CD14-positive monocyte (primary cell): Measurements from ENCODE around the gene SLC24A4. TPM values are rescaled to one million over a fixed set of nuclear protein-coding genes. Genes with fewer than 3 reads are reported as not detected.

Source experiments
- DNase-seq, 3 donors: peaks; one replicate each; pipeline ENCODE4 v3.0.0-alpha.2; 2011 to 2022
- H2AFZ ChIP-seq: 2 replicates; pipeline ENCODE4 v1.6.0; 2012; ENCODE audit warnings: mild to moderate bottlenecking, low read depth, low read length, inconsistent platforms; ENCODE audit not compliant: insufficient read depth, poor library complexity, severe bottlenecking
- H3K27ac ChIP-seq, 2 donors: 1 replicate in 1 of 2; 2 replicates in 1 of 2; pipeline ENCODE4 v1.5.1; 2012 to 2013; ENCODE audit warnings: low read length in 2 of 2, control low read depth in 1 of 2, inconsistent platforms in 1 of 2, low read depth in 1 of 2, mild to moderate bottlenecking in 1 of 2
- H3K27me3 ChIP-seq, 2 donors: one replicate each; pipeline versions ENCODE4 v1.6.0 to v1.6.1; 2011 to 2013; ENCODE audit warnings: low read length in 2 of 2; ENCODE audit not compliant: control insufficient read depth in 2 of 2, insufficient read depth in 2 of 2
- H3K36me3 ChIP-seq, 2 donors: replicated peaks in 1 of 2; 1 replicate in 1 of 2; 2 replicates in 1 of 2; pipeline versions ENCODE4 v1.5.1 to v1.6.1; 2012 to 2013; ENCODE audit warnings: low read length in 2 of 2, control low read depth in 1 of 2, inconsistent platforms in 1 of 2, mild to moderate bottlenecking in 1 of 2; ENCODE audit not compliant: insufficient read depth in 2 of 2, control insufficient read depth in 1 of 2
- H3K4me1 ChIP-seq, 2 donors: 1 replicate in 1 of 2; 2 replicates in 1 of 2; pipeline versions ENCODE4 v1.5.1 to v1.6.1; 2012 to 2013; ENCODE audit warnings: low read length in 2 of 2, control low read depth in 1 of 2, inconsistent platforms in 1 of 2, mild to moderate bottlenecking in 1 of 2, moderate library complexity in 1 of 2; ENCODE audit not compliant: insufficient read depth in 2 of 2, control insufficient read depth in 1 of 2
- H3K4me2 ChIP-seq: replicated peaks from 2 replicates; pipeline ENCODE3; 2012; ENCODE audit warnings: low read length, moderate library complexity, mild to moderate bottlenecking; ENCODE audit not compliant: poor library complexity, severe bottlenecking; ENCODE audit errors: extremely low read depth
- H3K4me3 ChIP-seq, 3 experiments: fragments of 200-600 bp in 1 of 3; sonication (generic) in 1 of 3; replicated peaks in 1 of 3; 1 replicate in 2 of 3; 2 replicates in 1 of 3; pipeline ENCODE4 v1.5.1; 2011 to 2013; ENCODE audit warnings: low read length in 3 of 3, mild to moderate bottlenecking in 3 of 3, control low read depth in 2 of 3, low read depth in 2 of 3, inconsistent platforms in 1 of 3, moderate library complexity in 1 of 3
- H3K79me2 ChIP-seq: 2 replicates; pipeline ENCODE4 v1.6.0; 2012; ENCODE audit warnings: mild to moderate bottlenecking, control low read depth, inconsistent platforms, low read length, moderate library complexity; ENCODE audit not compliant: insufficient read depth
- H3K9ac ChIP-seq: 2 replicates; pipeline ENCODE4 v1.6.0; 2017; ENCODE audit warnings: low read length, mild to moderate bottlenecking; ENCODE audit not compliant: insufficient read depth, poor library complexity, severe bottlenecking
- H3K9me3 ChIP-seq, 2 donors: replicated peaks in 1 of 2; 1 replicate in 1 of 2; 2 replicates in 1 of 2; pipeline versions ENCODE4 v1.5.1 to v1.6.1; 2012 to 2013; ENCODE audit warnings: low read length in 2 of 2, control low read depth in 1 of 2; ENCODE audit not compliant: control insufficient read depth in 1 of 2, insufficient read depth in 1 of 2
- H4K20me1 ChIP-seq: 2 replicates; pipeline ENCODE4 v1.6.0; 2012; ENCODE audit warnings: mild to moderate bottlenecking, low read length, control low read depth, moderate library complexity; ENCODE audit not compliant: insufficient read depth
- H3K27ac Mint-ChIP-seq, 7 donors: one replicate each; pipeline ENCODE4 v1.8.0; 2020; ENCODE audit warnings: mild to moderate bottlenecking in 7 of 7, mixed read lengths in 7 of 7, moderate library complexity in 6 of 7, inconsistent platforms in 2 of 7
- H3K27me3 Mint-ChIP-seq, 3 donors: one replicate each; pipeline ENCODE4 v1.8.0; 2021 to 2022; ENCODE audit warnings: low read depth in 3 of 3, mild to moderate bottlenecking in 3 of 3, mixed read lengths in 3 of 3, moderate library complexity in 3 of 3, inconsistent platforms in 1 of 3
- H3K36me3 Mint-ChIP-seq, 2 donors: one replicate each; pipeline ENCODE4 v1.8.0; 2020; ENCODE audit warnings: mixed read lengths in 2 of 2, inconsistent platforms in 1 of 2, mild to moderate bottlenecking in 1 of 2
- H3K4me1 Mint-ChIP-seq: one replicate; pipeline ENCODE4 v1.8.0; 2020; ENCODE audit warnings: mild to moderate bottlenecking, mixed read lengths
- H3K4me3 Mint-ChIP-seq, 2 donors: one replicate each; pipeline ENCODE4 v1.8.0; 2020; ENCODE audit warnings: mild to moderate bottlenecking in 2 of 2, mixed read lengths in 2 of 2, moderate library complexity in 1 of 2
- H3K9me3 Mint-ChIP-seq, 7 donors: one replicate each; pipeline ENCODE4 v1.8.0; 2020 to 2022; ENCODE audit warnings: mixed read lengths in 7 of 7, mild to moderate bottlenecking in 6 of 7, moderate library complexity in 6 of 7, inconsistent platforms in 2 of 7
- CTCF ChIP-seq: fragments of 200-600 bp; IDR thresholded peaks from one replicate; pipeline ENCODE4 v1.8.0; 2022; ENCODE audit warnings: antibody characterized with exemption, mild to moderate bottlenecking
- WGBS: methylation state at CpG from one replicate; pipeline ENCODE4 v1.1.5; 2013; ENCODE audit warnings: missing lambda C conversion rate; ENCODE audit not compliant: insufficient coverage; 5-methylcytosine and 5-hydroxymethylcytosine counted together
- intact Hi-C, 2 donors: fragments of 100-400 bp; cut with micrococcal nuclease; formaldehyde crosslinking; loops; one replicate each; pipeline versions ENCODE4 v1.15.0 to v1.15.1; 2023
- polyA plus RNA-seq, 3 donors: library from polyadenylated mRNA; depleted of rRNA in 1 of 3; unstranded in 2 of 3; stranded (reverse) in 1 of 3; fragments of 300-500 nt in 2 of 3; fragments of >200 nt in 1 of 3; fragmentation: Illumina TruSeq in 2 of 3; gene quantifications; 1 replicate in 2 of 3; 2 replicates in 1 of 3; pipeline ENCODE4 v1.2.3, GENCODE V29; 2012 to 2021

Gene SLC24A4
- polyA plus RNA-seq, 3 donors = 20.0 to 41.9 (median 26.5) TPM

GRCh38 chr14:92542766-92543554 is 220.0 kb downstream of the SLC24A4 start:
- no peak overlapping the region for H3K27ac ChIP-seq
- peaks cover 0 to 5% (median 0%) of the 10 kb centered on the region in 7 donors for H3K9me3 Mint-ChIP-seq
- peaks cover 17 to 18% of the 10 kb centered on the region in 2 donors for H3K4me1 ChIP-seq
- H3K27me3 Mint-ChIP-seq = peaks cover 0 to 3% (median 0%) of the 10 kb centered on the region in 3 donors
- H3K4me3 ChIP-seq = no peak overlapping the region
- H4K20me1 ChIP-seq = peaks cover 96% of the 10 kb centered on the region
- no peak overlapping the region for H3K4me3 Mint-ChIP-seq
- peaks cover 34% of the 10 kb centered on the region for H3K4me1 Mint-ChIP-seq
- WGBS = 50% methylated on average over 3 of the region's 8 CpGs
- H3K27me3 ChIP-seq = no peaks in the 10 kb centered on the region
- intact Hi-C loops = no loop called here
- H3K9me3 ChIP-seq = no peaks in the 10 kb centered on the region
- no peaks in the 10 kb centered on the region for H3K36me3 ChIP-seq
- H3K9ac ChIP-seq = no peak overlapping the region
- peaks cover 66% of the 10 kb centered on the region for H3K79me2 ChIP-seq
- no peak for TF ChIP-seq CTCF
- H3K36me3 Mint-ChIP-seq = peaks cover 32 to 41% of the 10 kb centered on the region in 2 donors
- DNase-seq = no peak
- H3K27ac Mint-ChIP-seq = peak overlapping the region in 3 of 7 donors; percentile 13 to 70 (median 50)
- H3K4me2 ChIP-seq = no peak overlapping the region
- H2AFZ ChIP-seq = no peak overlapping the region

- Histone ChIP-seq H4K20me1 (peaks cover 96% of the 10 kb centered on the region), H3K9me3 (no peaks in the 10 kb centered on the region), H3K4me2 (no peak overlapping the region), H3K9ac (no peak overlapping the region), H3K4me3 (no peak overlapping the region), H3K36me3 (peaks cover 0 to 12% of the 10 kb centered on the region in 2 donors), H3K4me1 (peaks cover 19 to 21% of the 10 kb centered on the region in 2 donors), H3K27ac (no peak overlapping the region), H2AFZ (no peak overlapping the region), H3K79me2 (peaks cover 54% of the 10 kb centered on the region), H3K27me3 (no peaks in the 10 kb centered on the region)
- peaks cover 0 to 5% (median 0%) of the 10 kb centered on the region in 7 donors for H3K9me3 Mint-ChIP-seq
- no peak for DNase-seq
- TF ChIP-seq CTCF = no peak
- H3K36me3 Mint-ChIP-seq = peaks cover 35 to 46% of the 10 kb centered on the region in 2 donors
- H3K4me3 Mint-ChIP-seq = no peak overlapping the region
- H3K27me3 Mint-ChIP-seq = peaks cover 0 to 3% (median 0%) of the 10 kb centered on the region in 3 donors
- intact Hi-C loops = no loop called here
- H3K27ac Mint-ChIP-seq = peak overlapping the region in 5 of 7 donors; percentile 31 to 90 (median 75)
- H3K4me1 Mint-ChIP-seq = peaks cover 35% of the 10 kb centered on the region
- 100% methylated on average over 1 of the region's 6 CpGs for WGBS
Observed at GRCh38 chr14:92544051-92544720, 221.2 kb downstream of the SLC24A4 start.
